ENCODE results near the gene PEX14.

The PEX14 gene

DNA sequence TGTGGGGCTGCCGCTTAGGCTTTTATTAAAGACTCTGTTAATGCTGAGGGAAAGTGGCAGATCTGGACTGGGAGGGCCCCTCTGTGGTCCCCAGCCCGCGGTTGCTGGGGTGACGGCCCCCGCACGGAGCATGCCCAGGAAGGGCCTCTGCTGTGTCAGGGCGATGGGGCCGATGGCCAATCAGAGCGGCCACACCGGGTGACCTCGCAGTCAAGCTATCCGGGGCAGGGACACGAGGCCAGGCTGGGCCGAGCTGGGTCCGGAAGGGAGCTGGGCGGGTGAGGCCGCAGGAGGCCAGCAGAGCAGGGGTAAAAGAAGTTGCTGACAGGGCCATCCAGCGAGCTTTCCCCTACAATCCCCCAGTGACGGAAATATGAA, 176.6 kb downstream of the PEX14 start:
- H3K27me3 ChIP-seq (ENCODE audit: insufficient read depth, low read depth, severe bottlenecking) = no peaks in the 10 kb centered on the region
- H3K9me3 ChIP-seq (ENCODE audit: severe bottlenecking) = no peaks in the 10 kb centered on the region
- H3K4me3 ChIP-seq (ENCODE audit: low read depth, low read length) = no peak overlapping the region
- TF ChIP-seq, protein P1, sequence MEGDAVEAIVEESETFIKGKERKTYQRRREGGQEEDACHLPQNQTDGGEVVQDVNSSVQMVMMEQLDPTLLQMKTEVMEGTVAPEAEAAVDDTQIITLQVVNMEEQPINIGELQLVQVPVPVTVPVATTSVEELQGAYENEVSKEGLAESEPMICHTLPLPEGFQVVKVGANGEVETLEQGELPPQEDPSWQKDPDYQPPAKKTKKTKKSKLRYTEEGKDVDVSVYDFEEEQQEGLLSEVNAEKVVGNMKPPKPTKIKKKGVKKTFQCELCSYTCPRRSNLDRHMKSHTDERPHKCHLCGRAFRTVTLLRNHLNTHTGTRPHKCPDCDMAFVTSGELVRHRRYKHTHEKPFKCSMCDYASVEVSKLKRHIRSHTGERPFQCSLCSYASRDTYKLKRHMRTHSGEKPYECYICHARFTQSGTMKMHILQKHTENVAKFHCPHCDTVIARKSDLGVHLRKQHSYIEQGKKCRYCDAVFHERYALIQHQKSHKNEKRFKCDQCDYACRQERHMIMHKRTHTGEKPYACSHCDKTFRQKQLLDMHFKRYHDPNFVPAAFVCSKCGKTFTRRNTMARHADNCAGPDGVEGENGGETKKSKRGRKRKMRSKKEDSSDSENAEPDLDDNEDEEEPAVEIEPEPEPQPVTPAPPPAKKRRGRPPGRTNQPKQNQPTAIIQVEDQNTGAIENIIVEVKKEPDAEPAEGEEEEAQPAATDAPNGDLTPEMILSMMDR (IDR thresholded peaks at IDR 0.05; ENCODE audit: low read depth, low read length) = no peak
- H3K36me3 ChIP-seq = peaks cover 79% of the 10 kb centered on the region
- no peak overlapping the region for H3K27ac ChIP-seq
- no peak for DNase-seq

DNA sequence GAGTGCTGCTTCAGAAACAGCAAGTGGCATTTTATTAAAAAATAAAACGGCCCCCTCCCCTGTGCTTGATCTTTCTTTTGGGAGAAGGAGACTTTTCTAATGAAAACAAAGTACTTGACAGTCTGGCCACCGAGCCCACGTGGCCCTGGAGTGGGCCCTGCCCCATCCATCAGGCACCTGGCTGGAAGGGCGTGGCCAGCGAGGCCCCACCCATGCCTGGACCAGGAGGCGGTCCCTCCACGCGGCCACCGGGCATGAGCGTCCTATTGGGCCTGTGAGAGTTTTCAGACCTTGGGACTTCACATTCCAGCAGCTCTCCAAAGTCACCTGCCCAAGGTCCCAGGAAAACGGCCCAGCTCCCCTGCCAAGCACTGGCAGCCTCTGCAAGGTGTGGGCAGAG, 177.0 kb downstream of the PEX14 start:
- Histone ChIP-seq H3K36me3 (peaks cover 77% of the 10 kb centered on the region), H3K9me3 (ENCODE audit: severe bottlenecking) (no peaks in the 10 kb centered on the region), H3K27ac (no peak overlapping the region), H3K27me3 (ENCODE audit: insufficient read depth, low read depth, severe bottlenecking) (no peaks in the 10 kb centered on the region), H3K4me3 (ENCODE audit: low read depth, low read length) (no peak overlapping the region)
- TF ChIP-seq, protein P1 (IDR thresholded peaks at IDR 0.05; ENCODE audit: low read depth, low read length) = no peak
- no peak for DNase-seq

DNA sequence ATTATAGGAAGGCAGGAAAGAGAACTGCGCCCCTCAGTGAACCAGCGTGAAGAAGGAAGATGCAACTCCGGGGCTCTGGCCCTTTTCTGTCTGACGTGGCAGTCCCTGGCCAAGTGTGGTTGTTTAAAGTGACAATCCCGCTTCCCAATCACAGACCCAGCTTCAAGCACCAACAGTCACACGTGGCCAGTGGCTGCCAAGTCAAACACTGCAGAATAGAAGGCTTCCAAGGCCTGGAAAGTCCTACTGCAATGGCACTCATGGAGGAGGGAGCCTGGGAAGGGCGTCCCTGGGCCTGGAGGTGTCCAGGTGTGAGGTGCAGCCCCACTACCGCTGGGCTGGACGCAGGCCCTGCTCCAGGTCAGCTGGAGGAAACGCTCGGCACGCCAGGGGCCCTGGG, 177.9 kb downstream of the PEX14 start:
- Histone ChIP-seq H3K4me3 (ENCODE audit: low read depth, low read length) (no peak overlapping the region), H3K27ac (no peak overlapping the region; the same call in 1 of the 2 replicates), H3K9me3 (ENCODE audit: severe bottlenecking) (no peaks in the 10 kb centered on the region), H3K36me3 (peaks cover 75% of the 10 kb centered on the region), H3K27me3 (ENCODE audit: insufficient read depth, low read depth, severe bottlenecking) (no peaks in the 10 kb centered on the region)
- TF ChIP-seq, protein P1 (IDR thresholded peaks at IDR 0.05; ENCODE audit: low read depth, low read length) = no peak
- DNase-seq = no peak

DNA sequence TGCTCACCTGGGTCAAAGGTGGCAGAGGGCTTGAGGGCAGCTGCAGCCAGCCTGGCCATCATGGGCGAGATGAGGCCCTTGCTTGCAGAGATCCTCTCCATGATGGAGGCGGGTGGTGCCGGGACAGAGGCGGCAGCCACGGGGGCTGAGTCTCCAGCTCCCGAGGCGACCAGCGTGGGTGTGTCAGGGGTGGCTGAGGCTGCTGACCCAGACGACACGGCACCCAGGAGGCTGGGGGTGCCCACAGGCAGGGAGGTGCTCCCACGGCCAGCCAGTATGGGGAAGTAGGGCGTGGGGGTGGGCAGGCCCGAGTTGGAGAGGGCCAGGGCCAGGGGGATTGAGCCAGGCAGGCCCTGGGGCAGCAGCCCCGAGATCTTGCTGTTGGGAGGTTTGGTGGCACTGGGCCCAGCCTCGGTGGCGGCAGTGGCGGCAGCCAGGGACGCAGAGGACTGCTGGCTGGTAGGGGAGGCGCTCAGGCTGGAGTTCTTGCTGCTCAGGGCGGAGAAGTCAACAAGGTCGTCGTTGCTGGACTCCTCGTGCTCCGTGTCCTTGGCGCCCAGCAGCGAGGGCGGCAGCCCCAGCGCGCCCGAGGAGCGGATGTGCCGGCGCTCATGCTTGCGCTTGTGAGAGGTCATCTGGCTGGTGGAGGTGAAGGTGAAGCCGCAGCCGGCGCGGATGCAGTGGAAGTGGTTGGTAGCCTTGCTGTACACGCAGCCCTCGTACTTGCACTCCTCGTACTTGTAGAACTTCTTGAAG, 178.8 kb downstream of the PEX14 start:
- Histone ChIP-seq H3K36me3 (peaks cover 72% of the 10 kb centered on the region), H3K9me3 (ENCODE audit: severe bottlenecking) (no peaks in the 10 kb centered on the region), H3K4me3 (ENCODE audit: low read depth, low read length) (no peak overlapping the region), H3K27ac (no peak overlapping the region), H3K27me3 (ENCODE audit: insufficient read depth, low read depth, severe bottlenecking) (no peaks in the 10 kb centered on the region)
- TF ChIP-seq, protein P1 (IDR thresholded peaks at IDR 0.05; ENCODE audit: low read depth, low read length) = no peak
- no peak for DNase-seq

DNA sequence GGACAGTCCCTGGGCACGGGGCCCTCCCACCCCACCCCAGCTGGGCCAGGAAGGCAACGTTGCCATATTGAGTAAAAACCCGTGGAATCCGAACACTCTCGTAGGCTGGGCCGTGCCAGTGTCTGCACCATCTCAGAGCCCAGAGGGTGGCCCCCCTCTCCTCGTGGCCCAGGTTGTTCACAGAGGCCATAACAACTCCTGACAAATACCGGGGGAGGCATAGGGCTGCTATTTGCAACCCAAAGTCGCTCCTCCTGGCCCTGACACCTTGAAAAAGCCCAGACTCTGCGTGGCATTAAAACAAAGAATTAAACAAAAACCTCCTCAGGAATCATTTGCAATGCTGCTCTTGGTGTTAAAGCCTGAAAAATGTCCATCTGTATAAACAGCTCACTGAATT, 180.3 kb downstream of the PEX14 start:
- TF ChIP-seq, protein P1 (IDR thresholded peaks at IDR 0.05; ENCODE audit: low read depth, low read length) = no peak
- no peaks in the 10 kb centered on the region for H3K27me3 ChIP-seq (ENCODE audit: insufficient read depth, low read depth, severe bottlenecking)

DNA sequence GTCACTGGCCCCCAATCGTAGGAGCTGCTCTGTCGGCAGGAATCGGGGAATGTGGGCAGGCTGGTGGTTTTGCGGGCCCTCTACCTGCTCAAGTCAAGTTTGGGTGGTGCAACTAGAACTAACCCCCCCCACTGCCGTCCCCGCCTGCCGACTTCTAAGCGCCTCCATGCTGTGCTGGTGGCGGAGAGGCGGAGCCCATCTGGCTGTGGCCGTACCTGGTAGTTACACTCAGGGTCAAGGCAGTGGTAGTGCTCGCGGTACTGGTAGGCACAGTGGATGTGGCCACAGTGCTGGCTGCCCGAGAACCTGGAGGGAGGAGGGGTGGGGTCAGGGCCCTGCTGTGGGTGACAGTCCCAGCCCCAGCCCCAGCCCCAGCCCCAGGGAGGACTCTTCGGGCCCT, 181.7 kb downstream of the PEX14 start:
- Histone ChIP-seq H3K27ac (no peak overlapping the region), H3K27me3 (ENCODE audit: insufficient read depth, low read depth, severe bottlenecking) (no peaks in the 10 kb centered on the region), H3K9me3 (ENCODE audit: severe bottlenecking) (no peaks in the 10 kb centered on the region), H3K4me3 (ENCODE audit: low read depth, low read length) (no peak overlapping the region), H3K36me3 (peaks cover 79% of the 10 kb centered on the region)
- DNase-seq = no peak
- TF ChIP-seq, protein P1 (IDR thresholded peaks at IDR 0.05; ENCODE audit: low read depth, low read length) = no peak

More for the DNA sequence above, 180.3 kb downstream of the PEX14 start:
- H3K9me3 ChIP-seq (ENCODE audit: severe bottlenecking) = no peaks in the 10 kb centered on the region
- H3K36me3 ChIP-seq = peaks cover 78% of the 10 kb centered on the region
- no peak overlapping the region for H3K4me3 ChIP-seq (ENCODE audit: low read depth, low read length)
- no peak overlapping the region for H3K27ac ChIP-seq
- no peak for DNase-seq
